NCI-H2081 (cell line): ENCODE measurements around the gene CFAP221.

Experiments used
- DNase-seq, 2 experiments: peaks; one replicate each; lab custom pipeline; 2025; lab: John Stamatoyannopoulos, UW

CFAP221 gene

DNA sequence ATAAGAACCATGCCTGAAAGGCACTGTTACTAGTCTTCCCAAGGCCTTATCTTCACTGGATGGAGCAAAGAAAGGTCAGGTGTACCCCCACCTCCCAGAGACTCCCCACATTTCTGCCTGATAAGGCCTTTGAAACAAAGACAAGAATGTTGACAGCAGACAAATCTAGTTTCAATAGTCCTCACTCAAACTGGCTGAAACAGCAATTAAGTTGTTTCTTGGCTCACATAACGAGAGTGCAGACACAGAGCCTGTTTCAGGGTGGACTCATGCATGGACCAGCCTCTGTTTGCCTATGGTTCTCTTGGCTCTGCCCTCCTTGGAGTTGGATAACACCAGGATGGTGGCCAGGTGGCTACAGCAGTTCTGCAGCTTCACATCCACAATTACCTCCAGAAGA is 7.5 kb upstream of the CFAP221 start:
- DNase-seq, result no peak

DNA sequence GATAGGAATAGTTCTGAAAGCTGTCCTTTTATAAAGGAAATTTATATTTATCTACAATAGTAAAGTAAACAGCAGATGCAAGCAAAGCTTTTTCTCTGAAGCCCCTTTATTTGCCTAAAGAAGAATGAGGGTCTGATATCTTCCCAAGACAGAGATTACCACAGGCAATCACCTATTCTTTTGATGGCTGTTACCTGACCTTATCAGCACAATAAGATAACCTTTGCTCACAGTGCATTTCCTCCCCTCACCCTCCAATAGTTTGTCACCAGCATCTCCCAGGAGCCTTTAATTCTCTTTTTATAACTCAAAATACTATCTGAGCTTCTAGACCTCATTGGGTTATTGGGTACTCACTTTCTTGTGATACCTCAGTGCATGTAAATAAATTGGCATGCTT is 6.5 kb upstream of the CFAP221 start:
- no peak for DNase-seq

DNA sequence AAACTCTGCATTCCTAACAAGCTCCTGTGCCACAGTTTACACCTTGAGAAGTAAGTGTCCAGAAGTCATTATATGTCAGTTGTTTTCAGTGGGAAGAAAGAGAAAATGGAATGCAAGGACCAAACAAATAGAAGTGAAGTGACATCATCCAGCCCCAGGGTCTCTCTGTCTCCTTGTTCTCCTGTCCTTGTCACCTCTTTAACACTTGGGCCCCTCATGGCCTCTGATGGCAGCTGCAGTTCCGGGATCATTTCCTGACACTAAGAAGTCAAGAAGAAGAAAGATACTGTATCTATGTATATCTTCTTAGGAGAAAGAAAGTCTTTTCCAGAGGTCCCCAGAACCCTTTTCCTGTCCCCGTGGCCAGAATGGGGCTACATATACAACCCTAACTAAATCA is 2.8 kb upstream of the CFAP221 start:
- DNase-seq, result no peak

DNA sequence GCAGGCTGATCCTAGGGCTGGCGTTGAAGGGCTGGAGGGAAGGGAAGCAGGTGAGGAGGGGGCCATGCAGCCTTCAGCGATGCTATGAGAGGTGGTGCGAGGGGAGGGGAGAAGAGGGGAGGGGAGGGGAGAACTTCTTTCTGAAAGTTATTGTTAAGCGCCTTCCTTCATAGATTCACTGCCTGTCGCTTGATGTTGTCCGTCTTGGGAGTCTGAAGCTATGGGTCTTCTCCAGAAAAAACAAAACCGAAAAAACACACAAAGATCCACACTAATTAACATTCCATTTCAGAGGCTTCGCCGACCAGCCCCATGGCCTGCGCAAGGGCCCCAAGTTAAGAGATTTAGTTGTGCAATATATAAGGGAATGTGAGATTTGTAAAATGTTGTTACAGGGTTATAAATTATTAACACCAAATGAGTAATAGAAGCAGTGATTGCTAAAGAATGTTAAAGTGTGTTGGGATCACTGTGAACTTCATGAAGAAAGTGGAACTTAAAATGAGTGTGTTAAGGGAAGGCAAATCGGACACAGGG is 758 bp downstream of the CFAP221 start:
- DNase-seq, result no peak

DNA sequence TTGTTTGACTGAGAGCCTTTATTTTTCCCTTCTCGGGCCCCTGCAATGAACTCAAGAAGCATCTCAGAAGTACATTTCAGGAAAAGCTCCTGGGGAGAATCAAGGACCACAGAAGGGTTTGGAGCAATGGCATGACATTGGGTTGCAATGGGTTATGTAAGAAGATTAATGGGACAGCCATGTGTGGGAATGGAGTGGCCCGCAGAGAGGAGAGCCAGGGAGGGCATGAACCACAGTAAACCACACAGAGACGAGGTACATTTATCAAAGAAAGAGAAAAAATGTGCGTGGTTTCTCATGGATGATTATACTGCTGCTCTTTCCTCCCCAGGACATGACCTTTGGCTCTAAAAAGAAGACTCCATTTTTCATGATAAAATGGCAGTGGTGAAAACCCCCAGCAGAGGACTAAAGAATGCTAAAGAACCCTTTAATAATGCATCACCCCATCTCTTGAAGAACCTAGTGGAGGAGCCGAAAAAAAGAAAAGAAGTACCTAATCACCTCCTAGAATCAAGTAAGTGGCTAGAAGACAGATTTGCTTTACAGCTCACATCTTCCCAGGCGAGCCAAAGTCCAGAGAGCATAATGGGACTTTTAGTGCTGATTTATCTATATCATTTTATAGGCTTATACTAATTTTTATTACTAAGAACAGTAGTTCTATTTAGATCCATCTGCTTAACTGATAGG is 1.7 kb downstream of the CFAP221 start:
- no peak for DNase-seq

GRCh38 chr2:119546447-119546767 is 2.2 kb downstream of the CFAP221 start:
- no peak for DNase-seq

GRCh38 chr2:119548516-119549120 is 4.4 kb downstream of the CFAP221 start:
- no peak for DNase-seq

GRCh38 chr2:119549241-119549640 is 5.0 kb downstream of the CFAP221 start:
- DNase-seq, result no peak

DNA sequence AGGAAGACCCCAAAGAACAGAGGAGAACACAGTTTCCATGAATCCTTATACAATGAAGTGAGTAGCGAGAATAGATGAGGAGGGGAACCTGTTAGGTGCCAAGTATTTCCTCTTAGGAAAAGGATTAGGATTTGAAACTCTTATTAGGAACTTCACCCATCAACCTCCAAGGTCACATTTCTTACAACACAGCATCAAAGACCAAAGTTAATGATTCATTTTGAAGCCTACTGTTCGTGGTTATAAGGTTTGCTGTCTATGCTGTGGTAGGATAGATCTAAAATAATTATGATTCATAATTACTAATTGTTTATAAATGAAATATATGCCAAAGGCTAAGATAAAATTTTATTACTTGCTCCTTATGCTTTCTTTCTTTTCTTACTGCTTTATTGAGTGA is 6.1 kb downstream of the CFAP221 start:
- no peak for DNase-seq

DNA sequence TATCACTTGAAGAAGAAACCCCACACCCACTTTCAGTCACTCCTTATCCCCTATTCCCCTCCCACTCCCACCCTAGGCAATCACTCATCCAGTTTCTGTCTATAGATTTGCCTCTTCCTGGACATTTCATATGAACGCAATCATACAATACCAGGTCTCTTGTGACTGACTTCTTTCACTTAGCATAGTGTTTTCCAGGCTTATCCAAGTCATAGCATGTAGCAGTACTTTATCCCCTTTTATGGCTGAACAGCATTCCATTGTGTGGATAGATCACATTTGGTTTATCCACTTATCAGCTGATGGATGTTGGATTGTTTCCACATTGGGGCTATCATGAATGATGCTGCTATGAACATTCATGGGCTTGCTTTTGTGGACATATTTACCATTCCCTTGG is 6.6 kb downstream of the CFAP221 start:
- no peak for DNase-seq

DNA sequence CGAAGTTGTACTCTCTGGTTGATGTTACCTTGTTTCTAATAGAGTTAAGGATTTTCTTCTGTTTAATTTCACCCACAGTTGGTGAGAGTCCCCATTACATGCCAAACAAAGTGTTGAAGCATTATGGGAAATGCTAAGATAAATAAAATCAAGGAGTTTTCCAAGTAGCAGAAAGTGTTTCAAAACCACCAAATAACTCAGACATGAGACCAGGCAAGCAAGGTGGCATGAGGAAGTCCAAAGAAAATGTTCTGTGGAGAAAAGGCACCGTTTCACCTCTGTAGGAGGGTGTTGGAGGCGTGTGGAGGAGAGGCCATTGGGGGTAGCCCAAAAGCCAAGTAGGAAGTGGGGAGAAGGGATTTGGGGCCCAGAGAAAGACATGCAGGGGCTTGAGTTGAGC is 8.7 kb downstream of the CFAP221 start:
- DNase-seq, result no peak

GRCh38 chr2:119553687-119554344 is 9.6 kb downstream of the CFAP221 start:
- no peak for DNase-seq

- no peak for DNase-seq
These were observed 21.2 kb downstream of the CFAP221 start for GRCh38 chr2:119565481-119565880.

GRCh38 chr2:119567292-119567691 is 23.0 kb downstream of the CFAP221 start:
- DNase-seq, result no peak

DNA sequence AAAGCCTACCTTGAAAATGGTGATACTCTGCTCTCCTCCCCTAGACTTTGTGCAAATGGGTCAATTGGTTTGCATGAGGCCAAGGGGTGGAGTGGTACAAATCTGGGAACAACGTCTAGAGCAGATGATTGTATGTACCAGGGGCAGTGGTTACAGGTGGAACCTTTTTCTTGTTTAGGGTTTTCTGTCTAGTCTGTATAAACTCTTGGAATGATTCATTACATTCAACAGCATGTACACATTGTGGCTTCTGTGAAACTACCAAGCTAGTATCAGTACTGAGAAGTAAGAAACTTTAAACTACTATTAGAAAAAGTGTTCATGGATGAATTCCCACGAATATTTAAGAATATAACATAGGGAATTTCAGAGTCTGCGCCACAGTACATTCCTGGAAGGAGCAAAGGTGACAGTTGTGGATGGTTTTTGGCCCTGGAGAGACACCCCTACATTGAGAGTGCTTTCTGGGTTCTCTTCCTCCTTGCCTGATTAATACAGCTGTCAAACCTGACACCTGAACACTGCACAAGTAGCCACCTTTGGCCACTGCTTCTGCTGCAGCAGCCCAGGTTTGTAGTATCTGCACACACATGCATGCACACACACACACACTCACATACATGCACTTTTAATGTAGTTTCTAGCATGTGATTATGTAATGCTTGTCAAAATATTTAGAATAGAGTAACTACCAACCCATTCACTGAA is 30.0 kb downstream of the CFAP221 start:
- DNase-seq, result no peak

DNA sequence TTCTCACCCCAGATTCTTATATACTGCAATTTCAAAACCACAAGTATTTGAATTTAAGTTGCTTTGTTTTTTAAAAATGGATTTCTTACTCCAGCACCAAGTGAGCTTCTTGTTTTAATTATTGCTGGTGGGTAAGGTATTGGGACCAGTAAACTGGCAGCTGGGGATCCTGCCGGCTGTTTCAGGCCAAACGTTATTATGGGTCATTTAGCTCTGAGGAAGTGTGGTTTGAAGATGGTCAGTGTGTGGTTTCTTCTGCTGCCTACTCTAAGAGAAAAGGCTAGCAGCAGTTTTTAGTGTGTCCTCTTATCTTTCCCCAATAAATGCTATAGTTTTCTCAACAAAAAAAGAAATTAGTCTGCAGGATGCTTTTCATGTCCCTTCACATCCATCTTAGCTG is 30.6 kb downstream of the CFAP221 start:
- no peak for DNase-seq

DNA sequence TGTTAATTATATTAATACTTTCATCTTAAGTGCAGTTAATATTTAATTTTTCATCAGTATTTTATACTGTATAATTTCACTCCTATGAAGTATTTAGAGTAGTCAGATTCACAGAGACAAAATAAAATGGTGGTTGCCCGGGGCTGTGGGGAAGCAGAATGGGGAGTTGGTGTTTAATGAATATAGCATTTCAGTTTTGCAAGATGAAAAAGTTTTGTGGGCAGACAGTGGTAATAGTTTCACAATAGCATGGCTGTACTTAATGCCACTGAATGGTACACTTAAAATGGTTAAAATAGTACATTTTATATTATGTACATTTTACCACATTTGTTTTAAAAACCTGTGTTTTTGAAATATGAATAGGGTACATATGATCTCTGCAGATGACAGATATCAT is 31.2 kb downstream of the CFAP221 start:
- no peak for DNase-seq

- no peak for DNase-seq
These were observed 35.4 kb downstream of the CFAP221 start for GRCh38 chr2:119579424-119580295.

GRCh38 chr2:119580550-119581072 is 36.4 kb downstream of the CFAP221 start:
- no peak for DNase-seq

- no peak for DNase-seq
These were observed 39.0 kb downstream of the CFAP221 start for GRCh38 chr2:119583291-119583690.

DNA sequence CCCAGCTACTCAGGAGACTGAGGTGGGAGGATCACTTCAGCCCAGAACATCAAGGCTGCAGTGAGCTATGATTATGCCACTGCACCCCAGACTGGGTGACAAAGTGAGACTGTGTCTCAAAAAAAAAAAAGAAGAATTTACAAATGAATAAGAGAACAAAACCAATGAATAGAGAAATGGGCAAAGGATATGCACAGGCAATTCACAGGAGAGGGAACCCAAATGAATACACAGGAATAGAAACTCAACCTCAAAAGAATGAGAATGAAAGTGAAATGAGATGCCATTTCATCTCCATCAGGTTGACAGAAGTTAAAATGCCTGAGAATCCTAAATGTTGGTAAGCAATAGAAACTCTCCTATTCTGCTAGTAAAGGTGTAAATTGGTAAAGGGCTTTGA is 40.2 kb downstream of the CFAP221 start:
- no peak for DNase-seq

DNA sequence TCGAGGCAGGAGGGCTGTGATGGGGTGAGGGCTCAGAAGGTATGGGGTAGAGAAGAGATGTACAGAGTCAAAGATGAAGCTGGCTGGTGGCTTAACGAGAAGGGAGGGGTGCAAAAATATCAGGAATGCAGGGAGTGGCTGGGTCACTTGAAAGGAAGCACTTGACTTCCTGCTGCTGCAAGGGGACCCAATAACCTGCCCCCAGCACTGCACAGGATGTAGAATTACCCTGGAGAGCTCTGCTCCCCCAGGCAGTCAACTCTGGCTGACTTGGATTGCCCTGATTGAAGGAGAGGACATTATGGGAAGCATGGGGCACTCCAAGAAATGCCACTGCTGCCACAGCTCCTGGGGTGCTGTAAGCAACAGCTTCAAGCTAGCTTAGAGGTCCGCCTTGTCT is 41.8 kb downstream of the CFAP221 start:
- no peak for DNase-seq
